ENCODE measurements around the gene WWTR1.

DNA sequence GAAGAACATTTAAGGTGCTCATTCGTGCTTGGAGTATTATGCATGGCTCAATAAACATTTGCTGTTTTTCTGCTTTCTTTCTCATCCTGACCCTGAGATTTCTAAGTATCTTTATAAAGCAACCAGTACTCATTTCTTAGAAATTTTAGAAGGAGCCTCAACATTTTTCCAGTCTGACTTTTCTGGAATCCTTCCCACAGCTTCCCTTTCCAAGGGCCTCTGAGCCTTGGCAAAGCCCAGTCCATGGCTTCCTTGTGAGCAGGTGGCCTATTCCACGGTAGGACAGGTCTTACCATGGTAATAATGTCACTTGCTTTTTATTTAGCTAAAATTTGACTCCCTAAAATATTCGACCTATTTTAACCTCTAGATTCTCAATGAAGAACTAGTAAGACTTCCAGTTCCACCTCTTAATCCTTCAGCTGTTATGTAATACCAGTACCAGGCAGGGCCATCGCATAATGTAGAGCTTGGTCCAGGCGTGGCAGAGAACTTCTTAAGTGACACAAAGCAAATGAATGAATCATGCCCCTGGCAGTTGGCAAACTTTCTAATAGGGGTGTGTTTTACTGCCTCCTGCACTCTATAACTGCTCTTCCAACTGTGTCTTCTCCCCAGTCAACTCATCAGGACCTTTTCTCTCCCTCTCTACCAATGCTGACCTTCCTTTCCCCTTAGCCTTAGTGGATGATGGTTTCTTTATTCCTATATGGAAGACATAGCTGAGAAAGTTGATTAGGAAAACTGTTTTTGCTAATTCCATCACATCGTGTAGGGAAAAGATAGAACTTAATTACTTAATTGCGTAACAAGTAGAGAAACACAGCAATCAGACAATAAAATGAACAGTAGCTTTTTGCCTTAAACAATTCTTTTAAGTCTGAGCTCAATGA is 184.2 kb downstream of the WWTR1 start:
- TF ChIP-seq, protein P1, sequence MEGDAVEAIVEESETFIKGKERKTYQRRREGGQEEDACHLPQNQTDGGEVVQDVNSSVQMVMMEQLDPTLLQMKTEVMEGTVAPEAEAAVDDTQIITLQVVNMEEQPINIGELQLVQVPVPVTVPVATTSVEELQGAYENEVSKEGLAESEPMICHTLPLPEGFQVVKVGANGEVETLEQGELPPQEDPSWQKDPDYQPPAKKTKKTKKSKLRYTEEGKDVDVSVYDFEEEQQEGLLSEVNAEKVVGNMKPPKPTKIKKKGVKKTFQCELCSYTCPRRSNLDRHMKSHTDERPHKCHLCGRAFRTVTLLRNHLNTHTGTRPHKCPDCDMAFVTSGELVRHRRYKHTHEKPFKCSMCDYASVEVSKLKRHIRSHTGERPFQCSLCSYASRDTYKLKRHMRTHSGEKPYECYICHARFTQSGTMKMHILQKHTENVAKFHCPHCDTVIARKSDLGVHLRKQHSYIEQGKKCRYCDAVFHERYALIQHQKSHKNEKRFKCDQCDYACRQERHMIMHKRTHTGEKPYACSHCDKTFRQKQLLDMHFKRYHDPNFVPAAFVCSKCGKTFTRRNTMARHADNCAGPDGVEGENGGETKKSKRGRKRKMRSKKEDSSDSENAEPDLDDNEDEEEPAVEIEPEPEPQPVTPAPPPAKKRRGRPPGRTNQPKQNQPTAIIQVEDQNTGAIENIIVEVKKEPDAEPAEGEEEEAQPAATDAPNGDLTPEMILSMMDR (IDR thresholded peaks at IDR 0.05; ENCODE audit: low read depth, low read length) = no peak
- TF ChIP-seq, protein P2, sequence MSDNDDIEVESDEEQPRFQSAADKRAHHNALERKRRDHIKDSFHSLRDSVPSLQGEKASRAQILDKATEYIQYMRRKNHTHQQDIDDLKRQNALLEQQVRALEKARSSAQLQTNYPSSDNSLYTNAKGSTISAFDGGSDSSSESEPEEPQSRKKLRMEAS (IDR thresholded peaks at IDR 0.05; ENCODE audit: low read depth, low read length) = no peak
- TF ChIP-seq POLR2A (IDR thresholded peaks at IDR 0.05; ENCODE audit: extremely low read depth, insufficient read length) (no peak), MYC (IDR thresholded peaks at IDR 0.05; ENCODE audit: low read depth, low read length) (no peak)

Measured in NB4 (cell line).